Stomach (tissue), 4 donors: ENCODE data around the gene CCDC91.

Experiments used
- CTCF ChIP-seq, 7 experiments: fragments of 450-650 bp in 4 of 7; fragments of 200-600 bp in 3 of 7; sonication (generic) in 3 of 7; IDR thresholded peaks; one replicate each; pipeline ENCODE4 v1.5.1; 2016 to 2019; ENCODE audit warnings: antibody characterized with exemption in 7 of 7, control low read depth in 2 of 7, mild to moderate bottlenecking in 1 of 7
- EP300 ChIP-seq: sonication (generic); formaldehyde crosslinking; IDR thresholded peaks from one replicate; pipeline ENCODE4 v1.6.1; 2017; ENCODE audit warnings: antibody characterized with exemption
- POLR2A ChIP-seq, 4 donors: fragments of 450-650 bp; IDR thresholded peaks; one replicate each; pipeline ENCODE4 v1.6.1; 2016; ENCODE audit warnings: antibody characterized with exemption in 4 of 4, control low read depth in 2 of 4, mild to moderate bottlenecking in 1 of 4, moderate library complexity in 1 of 4

GRCh38 chr12:28550757-28551704, 360.8 kb downstream of the CCDC91 start:
- TF ChIP-seq CTCF (IDR thresholded peaks at IDR 0.05) (no peak), EP300 (no peak), POLR2A (IDR thresholded peaks at IDR 0.05) (no peak)
